ENCODE data around the gene IFT43. TPM values are rescaled to one million over a fixed set of nuclear protein-coding genes. Genes with fewer than 3 reads are reported as not detected.
A peak's percentile ranks its signal among the peaks of the same experiment; 100 is the strongest.

Gene IFT43
- total RNA-seq, 1 experiment from 2014 or later = 54.9 TPM

DNA sequence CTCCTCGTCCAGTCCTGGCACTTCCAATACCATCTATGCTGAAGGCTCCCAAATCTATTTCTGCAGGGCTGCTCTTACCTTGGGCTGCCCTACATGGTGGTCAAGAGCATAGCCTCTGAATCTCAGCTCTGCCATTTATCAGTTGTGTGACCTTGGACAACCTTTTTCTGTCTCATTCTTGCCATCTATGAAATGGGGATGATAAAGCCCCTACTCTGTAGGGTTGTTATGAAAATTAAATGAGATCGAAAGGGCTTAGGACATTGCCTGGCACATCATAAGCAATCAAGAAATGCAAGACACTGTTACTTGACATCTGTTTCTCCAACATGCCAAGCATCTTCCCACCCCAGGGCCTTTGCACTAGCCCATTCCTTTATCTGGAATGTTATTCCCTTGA, 120.6 kb downstream of the IFT43 start:
- Histone ChIP-seq H3K9me3 (no peaks in the 10 kb centered on the region), H3K36me3 (no peaks in the 10 kb centered on the region), H3K4me3 (no peak overlapping the region), H3K27me3 (no peaks in the 10 kb centered on the region)
- DNase-seq = no peak

DNA sequence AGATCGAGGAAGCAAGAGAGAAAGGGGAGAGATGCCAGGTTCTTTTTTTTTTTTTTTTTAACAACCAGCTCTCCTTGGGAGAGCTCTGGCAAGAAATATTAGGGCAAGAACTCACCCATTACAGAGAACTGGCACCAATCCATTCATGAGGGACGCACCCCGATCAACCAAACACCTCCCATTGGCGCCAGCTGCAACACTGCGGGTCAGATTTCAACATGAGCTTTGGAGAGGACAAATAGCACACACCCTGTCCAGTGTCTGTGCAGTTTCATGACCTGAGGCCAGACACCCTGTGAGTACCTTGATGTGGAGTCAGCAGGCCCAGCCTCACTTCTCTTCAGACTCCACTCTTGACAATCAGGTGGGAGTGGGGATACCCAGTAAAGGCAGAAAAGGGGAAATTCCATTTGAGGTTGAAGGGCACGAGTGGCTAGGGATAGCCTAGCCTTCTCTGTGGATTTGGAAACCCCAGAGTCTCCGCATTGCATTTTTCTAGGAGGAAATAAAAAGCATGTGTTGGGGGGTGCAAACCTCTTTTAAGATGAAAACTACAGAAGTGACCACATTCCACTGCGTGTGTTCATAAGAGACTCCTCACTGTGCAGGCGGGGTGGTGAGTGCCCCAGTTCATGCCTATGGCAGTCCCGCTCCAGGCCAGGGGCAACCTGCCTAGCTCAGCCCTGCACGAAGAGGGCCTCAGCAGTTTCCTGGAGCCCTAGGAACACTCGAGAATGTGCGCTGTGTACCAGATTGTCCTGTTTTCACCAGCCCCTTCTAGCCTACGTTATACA, 123.7 kb downstream of the IFT43 start:
- DNase-seq = peak; percentile 4
- no peaks in the 10 kb centered on the region for H3K27me3 ChIP-seq
- H3K36me3 ChIP-seq = no peaks in the 10 kb centered on the region
- no peak overlapping the region for H3K4me3 ChIP-seq
- no peaks in the 10 kb centered on the region for H3K9me3 ChIP-seq

DNA sequence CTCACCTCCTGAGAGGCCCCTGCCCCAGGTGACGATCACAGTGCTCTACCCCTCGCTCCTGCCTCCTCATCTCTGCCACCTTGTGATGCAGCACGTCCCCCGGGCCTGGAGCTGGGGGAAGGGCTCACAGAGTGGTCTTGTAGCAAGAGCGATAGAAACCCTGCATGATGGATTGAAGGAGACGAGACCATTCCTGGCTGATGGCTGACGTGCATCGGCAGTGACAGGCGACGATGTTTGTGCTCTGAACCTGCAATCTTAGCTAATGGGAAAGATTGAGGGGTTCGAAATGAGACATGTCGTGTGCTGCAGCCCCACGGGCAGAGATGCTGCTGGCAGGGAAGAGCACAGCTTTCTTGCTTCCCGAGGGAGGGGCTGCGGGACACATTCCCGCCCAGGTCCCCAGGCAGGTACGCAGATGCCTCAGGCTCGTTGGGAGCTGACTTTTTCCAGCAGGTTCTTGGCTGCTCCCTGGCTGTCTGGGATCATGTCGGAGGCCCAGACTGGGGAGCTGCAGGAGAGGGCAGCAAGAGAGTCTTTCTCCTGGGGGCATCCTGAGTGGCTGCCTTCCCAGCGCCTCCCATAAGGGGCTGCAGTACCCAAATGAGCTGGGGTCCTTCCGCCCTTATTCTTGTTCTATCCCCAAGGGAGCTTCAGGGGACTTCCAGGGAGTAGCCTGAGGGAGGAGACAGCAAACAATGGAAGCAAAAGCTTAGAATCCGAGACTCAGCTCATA, 127.5 kb downstream of the IFT43 start:
- H3K4me3 ChIP-seq = no peak overlapping the region
- no peak for DNase-seq
- H3K27me3 ChIP-seq = no peaks in the 10 kb centered on the region

DNA sequence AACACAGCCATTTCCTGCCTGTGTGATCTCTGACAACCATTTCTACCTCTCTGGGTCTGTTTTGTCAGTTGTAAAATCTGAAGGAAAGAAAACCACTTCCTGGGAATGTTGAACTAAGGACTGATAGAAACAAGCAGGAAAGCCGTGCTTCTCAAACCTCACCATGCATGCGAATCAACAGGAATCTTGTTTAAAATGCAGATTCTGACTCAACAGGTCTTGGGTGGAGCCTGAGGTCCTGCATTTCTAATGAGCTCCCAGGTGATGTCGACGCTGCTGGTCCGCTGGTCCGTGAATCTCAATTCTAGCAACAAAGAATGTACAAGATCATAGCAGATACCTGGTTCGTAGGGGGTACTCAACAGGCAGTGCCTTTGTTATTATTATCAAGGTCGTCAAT, 128.1 kb downstream of the IFT43 start:
- Histone ChIP-seq H3K9me3 (no peaks in the 10 kb centered on the region), H3K36me3 (no peaks in the 10 kb centered on the region), H3K4me3 (no peak overlapping the region), H3K27me3 (no peaks in the 10 kb centered on the region)
- no peak for DNase-seq

More for the DNA sequence above, 127.5 kb downstream of the IFT43 start:
- no peaks in the 10 kb centered on the region for H3K36me3 ChIP-seq
- H3K9me3 ChIP-seq = no peaks in the 10 kb centered on the region

DNA sequence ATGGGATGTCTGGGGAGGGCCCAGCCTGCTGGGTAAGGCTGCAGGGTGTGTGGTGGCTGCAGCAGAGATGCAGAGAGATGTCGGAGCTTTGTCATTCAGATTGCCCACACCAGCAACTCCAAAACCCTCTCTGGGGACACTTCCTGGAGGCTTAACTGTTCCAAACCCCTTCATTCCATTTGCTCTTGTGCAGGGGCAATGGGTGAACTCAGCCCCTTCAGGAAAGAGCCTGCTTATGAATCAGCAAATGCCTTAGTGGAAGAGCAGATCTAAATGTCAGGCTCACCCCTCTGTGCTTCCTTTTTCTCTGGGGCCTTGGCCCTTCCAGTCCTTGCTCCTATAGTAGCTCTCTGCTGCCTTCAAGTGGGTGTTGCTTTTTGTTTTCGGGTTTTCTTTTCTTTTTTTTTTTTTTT, 129.5 kb downstream of the IFT43 start:
- Histone ChIP-seq H3K36me3 (no peaks in the 10 kb centered on the region), H3K9me3 (no peaks in the 10 kb centered on the region)
- DNase-seq = no peak

DNA sequence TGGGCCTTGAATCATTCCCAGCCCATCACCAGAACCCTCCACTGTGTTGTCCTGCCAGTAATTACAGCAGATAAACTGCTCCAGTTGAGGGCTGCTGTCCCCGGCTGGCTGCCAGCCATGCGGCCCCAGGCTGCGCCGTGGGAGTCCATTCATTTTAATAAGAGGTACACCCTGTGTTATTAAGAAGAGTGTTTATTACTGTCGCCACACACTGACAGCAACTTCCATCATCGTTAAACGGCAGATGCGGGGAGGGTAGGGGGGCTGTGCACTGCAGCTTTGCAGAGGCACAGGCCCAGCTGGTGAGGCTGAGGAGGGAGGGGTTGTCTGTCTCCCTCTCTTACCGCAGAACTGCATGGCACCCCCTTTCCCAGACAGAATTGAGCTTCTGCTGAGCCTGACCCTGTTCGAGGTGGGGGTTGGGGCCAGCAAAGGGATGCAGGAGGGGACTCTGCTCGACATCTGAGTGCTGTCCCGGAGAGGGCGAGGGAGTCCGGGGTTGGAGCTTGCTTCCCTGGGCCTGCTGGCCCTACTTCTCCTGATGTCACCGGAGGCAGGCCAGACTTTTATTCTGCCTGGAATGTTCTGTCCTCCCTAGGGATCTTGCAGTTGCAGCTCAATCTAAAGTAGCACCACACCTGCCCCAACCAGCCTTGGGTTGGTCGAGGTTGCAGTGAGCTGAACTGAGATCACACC, 132.4 kb downstream of the IFT43 start:
- DNase-seq = no peak
- Histone ChIP-seq H3K9me3 (no peaks in the 10 kb centered on the region), H3K4me3 (no peak overlapping the region)

More for the DNA sequence above, 129.5 kb downstream of the IFT43 start:
- Histone ChIP-seq H3K4me3 (no peak overlapping the region), H3K27me3 (no peaks in the 10 kb centered on the region)

DNA sequence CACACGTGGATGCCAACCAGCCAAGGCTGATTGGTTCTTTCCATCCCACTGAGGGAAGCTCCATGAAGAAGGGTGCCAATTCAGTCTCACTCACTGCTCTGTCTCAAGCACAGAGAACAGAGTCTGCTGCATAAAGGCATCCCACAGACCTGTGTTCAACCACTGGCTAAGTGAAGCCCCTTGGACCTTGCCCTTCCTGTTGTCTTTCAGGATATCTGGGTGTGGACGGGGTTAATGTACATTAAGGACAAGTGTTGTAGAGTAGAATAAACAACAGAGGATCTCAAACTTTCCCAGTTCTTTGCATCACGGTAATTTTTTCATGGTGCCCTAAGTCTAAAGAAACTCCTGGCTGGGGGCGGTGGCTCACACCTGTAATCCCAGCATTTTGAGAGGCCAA, 133.0 kb downstream of the IFT43 start:
- no peaks in the 10 kb centered on the region for H3K36me3 ChIP-seq
- DNase-seq = no peak
- H3K9me3 ChIP-seq = no peaks in the 10 kb centered on the region
- H3K4me3 ChIP-seq = no peak overlapping the region
- no peaks in the 10 kb centered on the region for H3K27me3 ChIP-seq

More for the DNA sequence above, 132.4 kb downstream of the IFT43 start:
- Histone ChIP-seq H3K36me3 (no peaks in the 10 kb centered on the region), H3K27me3 (no peaks in the 10 kb centered on the region)

DNA sequence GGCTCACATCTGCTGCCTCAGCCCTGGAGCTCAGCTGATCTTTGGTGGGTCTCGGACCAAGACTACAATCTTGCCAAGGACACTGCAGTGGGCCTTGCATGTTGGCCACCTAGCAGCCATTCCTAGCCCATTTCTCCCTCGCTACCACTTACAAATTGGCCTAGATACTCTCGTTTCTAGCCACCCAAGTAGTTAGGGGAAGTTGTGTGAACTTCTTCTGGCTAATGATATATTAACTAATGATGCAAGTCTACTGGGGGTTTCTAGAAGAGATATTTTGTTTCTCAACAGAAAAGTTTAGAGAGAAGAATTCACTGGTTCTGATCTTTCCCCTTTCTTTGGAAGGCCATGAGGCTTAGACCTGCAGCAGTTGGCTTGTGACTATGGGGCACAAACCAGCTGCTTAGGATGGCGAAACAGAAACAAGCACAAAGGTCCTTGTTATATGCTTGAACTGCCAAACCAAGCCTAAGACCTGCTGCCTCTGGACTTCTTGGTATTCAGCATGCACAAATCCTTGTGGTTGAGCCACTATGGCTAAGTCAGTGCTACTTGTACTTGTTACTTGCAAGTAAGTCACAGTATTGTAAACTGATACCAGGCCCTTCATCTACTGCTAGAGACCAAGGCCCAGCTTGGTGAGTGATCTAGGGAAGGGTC, 135.7 kb downstream of the IFT43 start:
- H3K9me3 ChIP-seq = no peaks in the 10 kb centered on the region
- no peaks in the 10 kb centered on the region for H3K27me3 ChIP-seq
- H3K4me3 ChIP-seq = no peak overlapping the region
- no peak for DNase-seq
- no peaks in the 10 kb centered on the region for H3K36me3 ChIP-seq

DNA sequence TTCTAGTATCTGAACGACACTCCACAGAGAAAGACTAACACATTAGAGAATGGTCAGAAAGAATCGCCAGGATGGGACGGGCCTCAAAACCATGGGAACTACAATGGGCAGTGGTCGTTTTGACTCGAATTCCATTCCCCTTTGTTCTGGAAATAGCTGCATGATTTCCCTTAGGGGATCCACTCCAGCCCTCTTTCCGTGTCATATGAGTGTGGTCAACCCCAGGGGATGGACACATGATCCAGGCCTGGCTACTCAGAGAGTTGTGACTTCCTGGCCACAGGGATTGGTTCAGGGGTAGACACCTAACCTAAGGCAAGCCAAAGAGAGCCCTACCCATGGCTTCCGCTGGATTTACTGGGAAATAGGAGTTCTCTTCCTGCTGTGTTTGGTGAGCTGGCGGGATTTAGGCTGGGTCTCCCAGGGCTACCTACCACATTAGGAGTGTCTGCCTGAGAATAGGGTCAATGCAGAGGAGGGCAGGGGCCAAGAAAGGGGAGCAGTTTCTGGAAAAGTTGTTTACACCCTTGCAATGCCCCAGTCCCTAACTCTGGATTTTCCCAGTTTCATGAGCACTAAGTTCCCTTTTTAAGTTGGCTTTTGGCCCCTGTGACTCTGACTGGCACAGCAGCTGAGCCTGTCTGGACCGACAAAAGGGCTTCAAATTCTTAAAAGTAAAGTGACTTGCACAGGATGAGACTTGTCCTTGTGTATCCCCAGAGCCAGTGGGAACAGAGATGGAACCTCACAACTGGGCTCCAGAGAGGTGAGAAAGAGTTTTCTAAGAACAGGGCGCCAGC, 138.1 kb downstream of the IFT43 start:
- H3K36me3 ChIP-seq = no peaks in the 10 kb centered on the region
- H3K4me3 ChIP-seq = no peak overlapping the region
- H3K27me3 ChIP-seq = no peaks in the 10 kb centered on the region
- DNase-seq = no peak
- no peaks in the 10 kb centered on the region for H3K9me3 ChIP-seq

DNA sequence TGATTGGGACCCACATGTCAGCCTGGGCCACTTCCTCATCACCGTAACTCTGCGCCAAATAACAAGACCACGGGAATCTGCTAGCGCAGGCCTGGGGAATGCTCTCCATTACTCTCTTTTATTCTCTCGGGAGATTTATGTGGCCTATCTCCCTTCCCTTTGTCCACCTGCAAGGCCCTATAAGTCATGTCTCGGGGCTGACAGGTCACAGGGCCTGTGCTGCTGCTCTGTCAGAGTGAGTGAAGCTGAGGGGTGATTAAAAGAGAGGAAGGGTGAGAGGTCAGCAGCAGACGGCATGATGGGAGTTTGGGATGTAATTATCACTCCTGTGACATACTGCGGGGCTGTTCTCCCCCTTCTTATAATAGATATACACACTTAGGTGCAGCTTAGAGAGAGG, 139.9 kb downstream of the IFT43 start:
- no peak overlapping the region for H3K4me3 ChIP-seq
- H3K36me3 ChIP-seq = no peaks in the 10 kb centered on the region
- no peaks in the 10 kb centered on the region for H3K9me3 ChIP-seq
- H3K27me3 ChIP-seq = no peaks in the 10 kb centered on the region
- DNase-seq = no peak

DNA sequence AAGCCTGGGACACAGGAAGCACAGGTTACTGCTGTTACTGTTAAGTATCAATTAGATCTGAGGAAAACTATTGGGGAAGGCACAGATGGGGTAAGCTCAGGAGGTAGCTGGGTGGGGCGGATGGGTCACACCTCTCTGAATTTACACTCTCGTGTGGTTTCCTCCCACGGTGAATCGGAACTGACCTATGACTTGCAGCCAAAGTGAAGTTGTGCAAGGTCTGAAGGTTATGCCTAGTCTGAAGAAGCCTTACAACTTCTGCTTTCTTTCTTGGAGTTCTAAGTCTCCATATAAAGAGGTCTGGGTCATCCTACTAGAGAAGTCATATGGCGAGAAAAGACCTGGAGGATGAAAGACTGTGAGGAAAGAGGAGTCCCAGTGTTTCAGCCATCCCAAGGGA, 140.5 kb downstream of the IFT43 start:
- Histone ChIP-seq H3K36me3 (no peaks in the 10 kb centered on the region), H3K27me3 (no peaks in the 10 kb centered on the region), H3K4me3 (no peak overlapping the region), H3K9me3 (no peaks in the 10 kb centered on the region)
- DNase-seq = no peak

DNA sequence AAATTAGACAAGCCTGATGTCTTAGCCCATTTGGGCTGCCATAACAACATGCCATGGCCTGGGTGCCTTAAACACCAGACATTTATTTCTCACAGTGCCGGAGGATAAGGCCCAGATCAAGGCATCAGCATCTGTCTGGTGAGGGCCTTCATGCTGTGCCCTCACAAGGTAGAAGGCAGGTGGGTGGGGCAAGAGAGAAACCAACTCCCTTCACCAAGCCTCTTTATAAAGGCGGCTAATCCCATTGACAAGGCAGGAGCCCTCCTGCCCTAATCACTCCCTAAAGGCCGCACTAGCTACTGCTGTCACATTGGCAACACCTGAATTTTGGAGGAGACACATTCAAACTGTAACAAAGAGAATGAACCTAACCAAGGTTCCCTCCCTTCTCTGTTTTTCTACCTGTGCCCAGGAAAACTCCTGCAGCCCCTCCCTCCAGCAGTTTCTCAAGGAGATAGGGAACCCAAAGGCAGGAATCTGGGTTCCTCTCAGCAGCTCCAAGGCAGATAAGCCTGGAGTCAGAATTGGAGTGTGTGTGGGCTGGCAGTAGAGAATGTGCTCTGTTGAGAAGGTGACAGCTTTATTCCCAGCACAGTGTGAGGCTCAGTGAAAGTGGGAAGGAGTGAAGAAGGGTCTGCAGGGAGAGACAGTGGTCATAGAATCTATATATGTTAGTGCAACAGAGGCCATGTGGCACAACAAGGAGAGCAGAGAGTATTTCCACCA, 144.5 kb downstream of the IFT43 start:
- Histone ChIP-seq H3K36me3 (no peaks in the 10 kb centered on the region), H3K4me3 (no peak overlapping the region), H3K27me3 (no peaks in the 10 kb centered on the region), H3K9me3 (no peaks in the 10 kb centered on the region)
- no peak for DNase-seq

DNA sequence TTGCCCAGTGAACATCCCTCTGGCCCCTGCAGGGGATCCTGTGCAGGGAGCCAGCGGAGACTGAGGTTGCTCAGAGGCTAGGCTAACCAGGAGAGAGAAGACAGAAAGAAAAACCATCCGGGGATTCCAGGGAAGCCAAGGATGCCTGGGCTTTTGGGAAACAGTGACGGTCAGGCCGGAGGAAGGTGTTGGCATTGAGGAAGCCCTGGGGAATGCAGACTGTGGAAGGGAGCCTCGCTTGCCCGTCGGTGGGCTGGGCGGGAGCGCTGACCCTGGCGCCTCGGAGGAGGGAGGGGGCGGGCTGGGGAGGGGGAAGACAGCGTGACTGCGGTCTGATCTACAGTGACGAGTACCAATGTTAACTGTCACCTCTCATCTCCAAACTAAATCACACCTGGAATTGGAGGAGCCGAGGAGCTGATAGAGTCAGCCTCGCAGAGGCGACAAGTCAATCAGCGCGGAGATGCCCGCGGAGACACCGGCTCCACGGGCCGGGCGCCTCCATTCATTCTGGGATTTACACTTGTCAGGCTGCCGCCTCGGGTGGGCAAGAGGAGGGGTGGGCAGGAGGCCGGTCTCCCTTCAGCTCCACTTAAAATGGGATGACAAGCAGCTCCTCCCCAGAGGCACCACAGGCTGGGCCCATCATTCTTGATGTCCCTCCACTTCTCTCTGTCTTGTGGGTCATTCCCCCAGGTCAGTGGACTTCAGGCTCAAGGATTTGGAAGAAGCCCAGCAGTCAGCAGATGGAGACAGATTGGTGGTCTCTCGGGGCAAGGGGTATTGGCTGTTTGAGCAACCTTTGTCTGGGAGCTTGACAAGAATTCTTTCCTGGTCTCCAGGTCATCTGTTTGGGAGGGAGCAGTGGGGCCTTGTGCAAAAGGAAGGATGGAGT, 145.8 kb downstream of the IFT43 start:
- no peak for DNase-seq
- no peaks in the 10 kb centered on the region for H3K36me3 ChIP-seq
- H3K9me3 ChIP-seq = no peaks in the 10 kb centered on the region
- H3K4me3 ChIP-seq = no peak overlapping the region
- no peaks in the 10 kb centered on the region; the same call in 1 of the 2 replicates for H3K27me3 ChIP-seq

DNA sequence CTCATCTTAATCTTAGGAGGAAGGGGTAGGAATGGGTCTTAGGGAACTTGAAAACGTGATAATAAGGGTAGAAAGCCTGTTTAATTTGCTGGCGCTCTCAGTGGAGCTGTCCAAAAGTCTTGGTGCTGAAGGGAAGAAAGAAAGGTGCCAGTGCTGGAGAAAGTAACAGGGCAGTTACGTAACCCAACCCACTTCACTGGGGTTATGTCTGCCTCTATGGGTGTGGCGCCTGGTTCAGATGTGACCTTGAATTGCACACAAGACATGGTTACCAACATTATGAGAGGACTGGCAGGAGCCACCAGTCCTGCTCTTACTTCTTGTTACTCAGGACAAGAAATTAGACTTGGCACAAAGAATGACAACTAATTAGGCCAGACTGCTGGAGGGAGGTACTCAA, 147.5 kb downstream of the IFT43 start:
- Histone ChIP-seq H3K36me3 (no peaks in the 10 kb centered on the region), H3K9me3 (no peaks in the 10 kb centered on the region), H3K27me3 (no peaks in the 10 kb centered on the region; the same call in 1 of the 2 replicates), H3K4me3 (no peak overlapping the region)
- no peak for DNase-seq
